ENCODE results near the gene PAWR.

Gene PAWR

GRCh38 chr12:79614730-79615129, 76.0 kb downstream of the PAWR start:
- TF ChIP-seq PPARA (CRISPR knock-in tag; IDR thresholded peaks at IDR 0.05; ENCODE audit: borderline replicate concordance) (no peak), SNAI2 (CRISPR knock-in tag; IDR thresholded peaks at IDR 0.05) (no peak)
- no peak for ATAC-seq

GRCh38 chr12:79601908-79602307, 88.9 kb downstream of the PAWR start:
- TF ChIP-seq ZNF70 (CRISPR knock-in tag; IDR thresholded peaks at IDR 0.05) (no peak), ZNF8 (CRISPR knock-in tag; IDR thresholded peaks at IDR 0.05) (no peak)
- no peak for ATAC-seq

- TF ChIP-seq PPARA (CRISPR knock-in tag; IDR thresholded peaks at IDR 0.05; ENCODE audit: borderline replicate concordance) (no peak), ZFP3 (CRISPR knock-in tag; IDR thresholded peaks at IDR 0.05) (no peak), RARB (CRISPR knock-in tag; IDR thresholded peaks at IDR 0.05) (no peak), ZFP30 (CRISPR knock-in tag; IDR thresholded peaks at IDR 0.05) (no peak), POU6F1 (CRISPR knock-in tag; IDR thresholded peaks at IDR 0.05; ENCODE audit: borderline replicate concordance, low read depth) (no peak), ZNF565 (CRISPR knock-in tag; conservative IDR thresholded peaks at IDR 0.05; ENCODE audit: low read depth) (no peak), ISL1 (CRISPR knock-in tag; IDR thresholded peaks at IDR 0.05) (no peak), TCF4 (CRISPR knock-in tag; IDR thresholded peaks at IDR 0.05; ENCODE audit: borderline replicate concordance) (no peak), ESRRG (CRISPR knock-in tag; IDR thresholded peaks at IDR 0.05) (no peak), CSRNP3 (CRISPR knock-in tag; IDR thresholded peaks at IDR 0.05) (no peak), SNAI2 (CRISPR knock-in tag; IDR thresholded peaks at IDR 0.05) (no peak), TSHZ2 (CRISPR knock-in tag; IDR thresholded peaks at IDR 0.05) (no peak), GLIS3 (CRISPR knock-in tag; IDR thresholded peaks at IDR 0.05) (no peak), PATZ1 (CRISPR knock-in tag; IDR thresholded peaks at IDR 0.05; ENCODE audit: borderline replicate concordance) (no peak), BACH2 (CRISPR knock-in tag; IDR thresholded peaks at IDR 0.05; ENCODE audit: borderline replicate concordance) (no peak), CREB5 (CRISPR knock-in tag; IDR thresholded peaks at IDR 0.05; ENCODE audit: low read depth) (no peak), ZNF8 (CRISPR knock-in tag; IDR thresholded peaks at IDR 0.05) (no peak), ARNTL (CRISPR knock-in tag; IDR thresholded peaks at IDR 0.05; ENCODE audit: borderline replicate concordance, low read depth) (no peak), OSR1 (CRISPR knock-in tag; IDR thresholded peaks at IDR 0.05) (no peak), CSDC2 (CRISPR knock-in tag; IDR thresholded peaks at IDR 0.05) (no peak)
- ATAC-seq: no peak
Observed at GRCh38 chr12:79597910-79598309, 92.9 kb downstream of the PAWR start.
